ENCODE results near the gene CLIC4.
"Not testable (repeated sequence)": the region's sequence is repeated elsewhere in the genome, so short reads cannot be mapped to it uniquely, and the experiment has no call there.

CLIC4 gene

DNA sequence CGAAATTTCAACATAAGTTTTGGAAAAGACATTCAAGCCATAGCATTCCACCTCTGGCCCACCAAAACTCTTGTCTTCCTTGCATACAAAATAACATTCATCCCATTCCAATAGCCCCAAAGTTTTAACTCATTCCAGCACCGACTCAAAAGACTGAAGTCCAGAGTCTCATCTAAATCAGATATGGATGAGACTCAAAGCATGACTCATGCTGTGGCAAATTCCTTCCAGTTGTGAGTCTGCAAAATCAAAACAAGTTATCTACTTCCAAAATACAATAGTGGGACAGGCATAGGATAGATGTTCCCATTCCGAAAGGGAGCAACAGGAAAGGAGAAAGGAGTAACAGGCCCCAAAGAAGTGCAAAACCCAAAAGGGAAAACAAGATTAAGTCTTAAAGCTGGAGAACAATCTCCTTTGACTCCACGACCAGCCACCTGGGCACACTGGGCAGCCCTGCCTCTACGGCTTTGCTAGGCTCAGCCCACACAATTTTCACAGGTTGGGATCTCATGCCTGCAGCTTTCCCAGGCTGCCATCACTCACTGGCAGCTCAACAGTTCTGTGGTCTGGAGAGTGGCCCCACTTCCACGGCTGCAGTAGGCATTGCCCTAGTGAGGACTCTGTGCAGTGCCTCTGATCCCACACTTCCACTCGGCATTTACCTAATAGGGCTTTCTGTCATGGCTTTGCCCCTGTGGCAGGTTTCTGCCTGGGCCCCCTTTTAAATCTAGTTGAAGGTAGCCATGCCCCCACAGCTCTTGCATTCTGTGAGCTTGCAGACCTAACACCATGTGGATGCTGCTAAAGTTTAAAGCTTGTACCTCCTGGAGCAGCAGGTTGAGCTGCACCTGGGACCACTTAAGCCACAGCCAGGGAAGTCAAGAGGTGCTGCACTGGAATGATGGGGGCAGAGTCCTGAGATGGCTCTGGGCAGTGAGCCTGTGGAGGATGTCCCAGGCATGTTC, 133.8 kb downstream of the CLIC4 start:
- no peak for DNase-seq

- no peak for DNase-seq
These were observed 135.8 kb downstream of the CLIC4 start for GRCh38 chr1:24881034-24881433.

DNA sequence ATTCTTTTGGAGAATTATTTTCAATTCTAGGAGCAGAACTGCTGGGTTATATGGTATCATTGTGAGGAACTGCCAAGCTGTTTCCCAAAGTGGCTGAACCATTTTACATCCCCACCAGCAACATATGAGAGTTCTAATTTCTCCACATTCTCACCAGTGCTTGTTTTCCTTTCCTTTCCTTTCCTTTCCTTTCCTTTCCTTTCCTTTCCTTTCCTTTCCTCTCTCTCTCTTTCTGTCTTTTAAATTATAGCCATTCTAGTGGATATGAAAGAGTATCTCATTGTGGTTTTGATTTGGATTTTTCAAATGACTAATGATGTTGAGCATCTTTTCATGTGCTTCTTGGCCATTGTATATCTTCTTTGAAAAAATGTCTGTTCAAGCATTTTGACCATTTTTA, 139.5 kb downstream of the CLIC4 start:
- DNase-seq, result no peak

DNA sequence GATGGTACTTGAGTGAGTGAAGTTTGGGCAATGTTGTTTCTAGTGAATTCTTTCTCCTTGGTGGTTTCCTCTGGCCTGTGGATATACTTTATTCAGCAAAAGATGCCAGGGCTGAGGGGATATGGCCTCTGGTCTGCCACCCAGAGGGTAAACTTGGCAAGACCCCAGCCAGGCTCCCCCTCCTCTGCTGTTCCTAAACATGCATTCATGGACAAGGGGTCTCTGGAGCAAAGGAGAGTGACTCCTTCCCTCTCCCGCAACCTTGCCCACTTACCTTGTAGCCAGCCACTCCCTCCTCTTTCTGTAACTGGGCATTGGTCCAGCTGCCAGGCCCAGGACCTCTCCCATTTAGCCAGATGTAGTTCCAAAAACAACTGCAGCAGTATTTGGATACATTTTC, 141.0 kb downstream of the CLIC4 start:
- no peak for DNase-seq

GRCh38 chr1:24888061-24888970, 143.1 kb downstream of the CLIC4 start:
- DNase-seq, result no peak

DNA sequence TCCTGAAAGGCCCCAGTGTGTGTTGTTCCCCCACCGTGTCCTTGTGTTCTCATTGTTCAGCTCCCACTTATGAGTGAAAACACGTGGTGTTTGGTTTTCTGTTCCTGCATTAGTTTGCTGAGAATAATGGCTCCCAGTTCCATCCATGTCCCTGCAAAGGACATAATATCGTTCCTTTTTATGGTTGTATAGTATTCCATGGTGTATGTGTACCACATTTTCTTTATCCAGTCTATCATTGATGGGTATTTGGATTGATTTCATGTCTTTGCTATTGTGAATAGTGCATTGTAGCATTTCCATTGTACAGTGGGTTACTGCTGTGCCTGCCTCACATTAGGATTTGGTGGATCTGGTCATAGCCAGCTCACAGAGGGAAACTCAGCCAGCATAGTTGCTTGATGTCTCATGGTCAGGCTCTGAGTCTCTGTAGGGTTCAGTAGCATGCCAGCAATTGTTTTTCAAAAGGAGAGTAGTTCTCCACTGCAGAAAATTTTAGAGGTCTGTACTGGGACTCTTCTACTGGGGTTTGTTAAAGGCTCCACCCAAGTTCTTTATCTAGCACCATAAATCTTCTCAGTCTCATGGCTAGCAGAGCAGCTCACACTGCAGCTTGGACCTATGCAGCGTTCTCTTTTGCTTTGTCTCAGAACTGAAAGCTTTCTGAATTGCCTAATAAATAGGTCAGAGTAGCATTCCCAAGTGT, 143.9 kb downstream of the CLIC4 start:
- no peak for DNase-seq

DNA sequence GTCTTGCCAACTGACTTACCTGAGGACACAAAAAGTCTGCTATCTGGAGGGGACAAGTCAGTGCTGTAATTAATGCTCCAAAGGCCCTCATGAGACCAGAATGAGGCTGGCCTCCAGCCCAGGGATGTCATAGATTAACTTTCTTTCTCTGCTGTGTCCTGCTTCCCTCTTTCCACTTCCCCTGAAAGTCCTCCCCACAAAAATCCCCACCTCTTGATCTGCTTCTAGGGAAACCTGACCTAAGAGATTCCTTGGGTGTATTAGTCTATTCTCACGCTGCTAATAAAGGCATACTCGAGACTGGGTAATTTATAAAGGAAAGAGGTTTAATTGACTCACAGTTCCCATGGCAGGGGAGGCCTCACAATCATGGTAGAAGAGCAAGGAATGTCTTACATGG, 145.6 kb downstream of the CLIC4 start:
- no peak for DNase-seq

GRCh38 chr1:24891367-24891766, 146.1 kb downstream of the CLIC4 start:
- DNase-seq, result not testable (repeated sequence)

- no peak for DNase-seq
These were observed 147.2 kb downstream of the CLIC4 start for GRCh38 chr1:24892188-24893153.

GRCh38 chr1:24893431-24893830, 148.2 kb downstream of the CLIC4 start:
- no peak for DNase-seq

Data from midbrain (tissue), 1 donor.